PC-9 (cell line): ENCODE measurements around the gene C5orf34.

Experiments
- EZH2 ChIP-seq: fragments of 200-600 bp; sonication (generic); IDR thresholded peaks from 2 replicates; pipeline ENCODE4 v1.8.0; 2017; ENCODE audit warnings: antibody characterized with exemption, low read depth
- TF ChIP-seq, protein P1 (sequence below): fragments of 200-600 bp; sonication (generic); conservative IDR thresholded peaks from 2 replicates; pipeline ENCODE4 v1.6.1; 2017; ENCODE audit warnings: mixed run types, antibody characterized with exemption, mild to moderate bottlenecking, moderate library complexity

DNA sequence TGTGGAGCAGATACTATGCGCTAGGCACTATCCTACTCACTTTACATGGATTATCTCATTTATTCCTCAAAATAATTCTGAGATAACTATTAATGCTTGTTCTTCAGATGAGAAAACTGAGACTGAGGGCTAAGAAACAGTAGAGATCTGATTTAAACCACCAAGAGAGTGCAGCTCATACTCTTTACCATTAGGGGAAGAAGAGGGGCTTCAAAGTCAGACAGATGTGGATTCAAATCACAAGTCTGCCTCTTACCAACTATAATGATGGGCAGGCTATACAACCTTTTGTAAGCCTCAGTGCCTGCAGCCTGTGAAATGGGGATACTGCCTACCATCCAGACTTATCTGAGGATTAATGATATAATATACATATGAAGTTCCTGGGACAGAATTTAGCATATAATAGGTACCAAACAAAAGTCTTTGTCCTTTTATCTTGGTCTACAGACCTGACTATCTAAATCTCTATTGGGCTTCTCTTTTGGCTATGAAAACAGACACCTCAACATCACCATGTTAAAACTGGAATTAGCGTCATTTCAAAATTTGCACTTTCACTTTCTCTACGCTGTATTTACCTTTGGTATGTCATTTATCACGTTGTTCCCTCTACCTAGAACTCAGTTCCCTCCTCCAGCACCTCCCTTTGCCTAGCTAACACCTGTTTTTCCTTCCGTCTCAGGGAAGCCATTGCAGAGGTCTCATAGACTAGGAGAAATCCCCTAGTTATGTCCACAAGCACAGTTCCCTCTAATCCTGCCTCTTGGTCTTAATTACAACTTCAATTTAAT lies 17.4 kb downstream of the C5orf34 start:
- TF ChIP-seq, protein P1, sequence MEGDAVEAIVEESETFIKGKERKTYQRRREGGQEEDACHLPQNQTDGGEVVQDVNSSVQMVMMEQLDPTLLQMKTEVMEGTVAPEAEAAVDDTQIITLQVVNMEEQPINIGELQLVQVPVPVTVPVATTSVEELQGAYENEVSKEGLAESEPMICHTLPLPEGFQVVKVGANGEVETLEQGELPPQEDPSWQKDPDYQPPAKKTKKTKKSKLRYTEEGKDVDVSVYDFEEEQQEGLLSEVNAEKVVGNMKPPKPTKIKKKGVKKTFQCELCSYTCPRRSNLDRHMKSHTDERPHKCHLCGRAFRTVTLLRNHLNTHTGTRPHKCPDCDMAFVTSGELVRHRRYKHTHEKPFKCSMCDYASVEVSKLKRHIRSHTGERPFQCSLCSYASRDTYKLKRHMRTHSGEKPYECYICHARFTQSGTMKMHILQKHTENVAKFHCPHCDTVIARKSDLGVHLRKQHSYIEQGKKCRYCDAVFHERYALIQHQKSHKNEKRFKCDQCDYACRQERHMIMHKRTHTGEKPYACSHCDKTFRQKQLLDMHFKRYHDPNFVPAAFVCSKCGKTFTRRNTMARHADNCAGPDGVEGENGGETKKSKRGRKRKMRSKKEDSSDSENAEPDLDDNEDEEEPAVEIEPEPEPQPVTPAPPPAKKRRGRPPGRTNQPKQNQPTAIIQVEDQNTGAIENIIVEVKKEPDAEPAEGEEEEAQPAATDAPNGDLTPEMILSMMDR = no peak
- no peak for TF ChIP-seq EZH2
